HepG2 (cell line): ENCODE results near the gene DNAJC5. TPM values are rescaled to one million over a fixed set of nuclear protein-coding genes. Genes with fewer than 3 reads are reported as not detected.

Experiments
- CBX5 ChIP-seq: sonication (generic); formaldehyde crosslinking; IDR thresholded peaks from 2 replicates; pipeline ENCODE4 v1.4.0; 2020; ENCODE audit warnings: missing genetic modification reagents, borderline replicate concordance
- CHD4 ChIP-seq: fragments of 200-600 bp; sonication (generic); IDR thresholded peaks from 2 replicates; pipeline ENCODE4 v1.7.0; 2017; ENCODE audit warnings: mild to moderate bottlenecking, low read length, borderline replicate concordance
- KLF6 ChIP-seq: IDR thresholded peaks from 2 replicates; pipeline ENCODE4 v1.8.0; 2016; ENCODE audit warnings: missing biosample characterization, missing genetic modification reagents
- NFYB ChIP-seq: sonication (generic); formaldehyde crosslinking; IDR thresholded peaks from 2 replicates; pipeline ENCODE4 v1.4.0; 2020; ENCODE audit warnings: missing genetic modification reagents
- NFYC ChIP-seq: IDR thresholded peaks from 2 replicates; pipeline ENCODE4 v1.6.1; 2016; ENCODE audit warnings: missing genetic modification reagents, missing compliant biosample characterization
- PBX3 ChIP-seq: sonication (generic); formaldehyde crosslinking; IDR thresholded peaks from 2 replicates; pipeline ENCODE4 v1.8.1; 2023; ENCODE audit warnings: missing genetic modification reagents, inconsistent platforms, borderline replicate concordance
- POLR2G ChIP-seq: fragments of 200-400 bp; formaldehyde crosslinking; IDR thresholded peaks from 2 replicates; pipeline ENCODE4 v1.6.1; 2018; ENCODE audit warnings: mild to moderate bottlenecking, low read depth, low read length, moderate library complexity
- ZNF251 ChIP-seq: sonication (generic); formaldehyde crosslinking; IDR thresholded peaks from 2 replicates; pipeline ENCODE4 v1.9.0; 2021; ENCODE audit warnings: mild to moderate bottlenecking, missing genetic modification reagents
- ZNF816 ChIP-seq: sonication (generic); formaldehyde crosslinking; IDR thresholded peaks from 2 replicates; pipeline ENCODE4 v1.8.0; 2022; ENCODE audit warnings: missing genetic modification reagents, mild to moderate bottlenecking, borderline replicate concordance
- ZNF841 ChIP-seq: sonication (generic); formaldehyde crosslinking; IDR thresholded peaks from 2 replicates; pipeline ENCODE4 v1.8.1; 2023; ENCODE audit warnings: missing genetic modification reagents, borderline replicate concordance
- polyA plus RNA-seq, 8 experiments: library from polyadenylated mRNA; depleted of rRNA in 3 of 8; stranded (reverse) in 7 of 8; unstranded in 1 of 8; fragments of >200 nt; fragmentation: Illumina TruSeq in 4 of 8; extraction: Trizol in 4 of 8; gene quantifications; 2 replicates each; pipeline versions ENCODE4 v1.2.1 to v1.2.3, GENCODE V29; 2011 to 2016; ENCODE audit warnings: low read depth in 4 of 8, missing spikeins in 1 of 8, mixed read lengths in 1 of 8; ENCODE audit not compliant: insufficient read depth in 1 of 8
- total RNA-seq, 5 experiments: library from RNA; depleted of rRNA; stranded (reverse); fragments of >200 nt; fragmentation: Illumina TruSeq; extraction: Trizol; gene quantifications; 2 replicates each; pipeline ENCODE4 v1.2.3, GENCODE V29; 2016; ENCODE audit warnings: low read depth in 1 of 5
- TF ChIP-seq, protein P1 (sequence below): sonication (generic); IDR thresholded peaks from 2 replicates; pipeline ENCODE4 v1.6.1; 2016; ENCODE audit warnings: low read depth, borderline replicate concordance
- TF ChIP-seq, protein P2 (sequence below): sonication (generic); formaldehyde crosslinking; IDR thresholded peaks from 2 replicates; pipeline ENCODE4 v1.4.0; 2020; ENCODE audit warnings: missing genetic modification reagents, borderline replicate concordance

The DNAJC5 gene
- total and polyA plus RNA-seq, 2 of the 13 experiments (the other 11 are each of a cell fraction or from before 2014, with no cell fraction given), result 42.8 to 64.5 TPM

DNA sequence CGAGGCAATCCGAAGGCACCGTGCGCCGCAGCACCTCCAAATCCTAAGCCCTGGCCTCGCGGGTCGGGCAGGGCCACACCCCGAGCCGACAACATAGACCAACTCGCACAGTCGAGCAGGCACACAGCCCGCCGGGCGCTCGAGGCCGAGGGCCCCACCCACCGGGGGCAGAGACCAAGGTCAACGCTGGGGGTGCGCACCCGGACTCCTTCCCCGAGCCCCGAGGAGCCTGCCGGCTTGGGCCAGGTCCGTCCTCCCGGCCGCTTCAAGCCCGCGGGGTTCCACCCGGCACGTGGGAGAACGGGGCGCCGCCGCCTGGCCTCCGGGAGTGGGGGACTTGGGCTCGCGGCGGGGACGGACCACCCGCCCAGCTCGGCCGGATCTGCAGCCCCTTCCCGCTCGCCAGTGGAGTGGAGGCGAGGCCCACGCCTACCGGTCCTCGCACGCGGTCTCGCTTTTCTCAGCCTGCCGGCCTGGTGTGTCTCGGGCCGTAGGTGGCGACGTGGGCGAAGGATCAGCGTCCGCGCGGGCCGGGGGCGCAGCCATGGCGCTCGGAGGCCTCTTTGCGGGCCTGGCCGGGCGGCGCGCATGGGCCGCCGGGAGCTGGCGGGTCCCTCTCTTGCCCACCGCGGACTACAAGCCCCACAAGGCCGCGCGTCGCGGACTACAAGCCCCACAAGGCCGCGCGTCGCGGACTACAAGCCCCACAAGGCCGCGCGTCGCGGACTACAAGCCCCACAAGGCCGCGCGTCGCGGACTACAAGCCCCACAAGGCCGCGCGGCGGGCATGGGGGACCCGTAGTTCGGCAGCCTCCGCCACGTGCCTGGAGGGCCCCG, 61.1 kb downstream of the DNAJC5 start, which contains the start of gene UCKL1 (continued):
- TF ChIP-seq PBX3 (peak; percentile 84), NFYB (CRISPR knock-in tag) (peak; percentile 69), POLR2G (peak; percentile 96), KLF6 (CRISPR knock-in tag) (peak; percentile 100), NFYC (CRISPR knock-in tag) (peak; percentile 67), ZNF841 (peak; percentile 85; the same call in 1 of the 2 replicates), CHD4 (no peak), CBX5 (CRISPR knock-in tag) (peak; percentile 78; the same call in 1 of the 2 replicates), ZNF816 (CRISPR knock-in tag) (peak; percentile 73; the same call in 1 of the 2 replicates), ZNF251 (CRISPR knock-in tag) (peak; percentile 97; the same call in 1 of the 2 replicates)
- TF ChIP-seq, protein P1, sequence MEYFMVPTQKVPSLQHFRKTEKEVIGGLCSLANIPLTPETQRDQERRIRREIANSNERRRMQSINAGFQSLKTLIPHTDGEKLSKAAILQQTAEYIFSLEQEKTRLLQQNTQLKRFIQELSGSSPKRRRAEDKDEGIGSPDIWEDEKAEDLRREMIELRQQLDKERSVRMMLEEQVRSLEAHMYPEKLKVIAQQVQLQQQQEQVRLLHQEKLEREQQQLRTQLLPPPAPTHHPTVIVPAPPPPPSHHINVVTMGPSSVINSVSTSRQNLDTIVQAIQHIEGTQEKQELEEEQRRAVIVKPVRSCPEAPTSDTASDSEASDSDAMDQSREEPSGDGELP, result peak; percentile 67; the same call in 1 of the 2 replicates
- TF ChIP-seq, protein P2, sequence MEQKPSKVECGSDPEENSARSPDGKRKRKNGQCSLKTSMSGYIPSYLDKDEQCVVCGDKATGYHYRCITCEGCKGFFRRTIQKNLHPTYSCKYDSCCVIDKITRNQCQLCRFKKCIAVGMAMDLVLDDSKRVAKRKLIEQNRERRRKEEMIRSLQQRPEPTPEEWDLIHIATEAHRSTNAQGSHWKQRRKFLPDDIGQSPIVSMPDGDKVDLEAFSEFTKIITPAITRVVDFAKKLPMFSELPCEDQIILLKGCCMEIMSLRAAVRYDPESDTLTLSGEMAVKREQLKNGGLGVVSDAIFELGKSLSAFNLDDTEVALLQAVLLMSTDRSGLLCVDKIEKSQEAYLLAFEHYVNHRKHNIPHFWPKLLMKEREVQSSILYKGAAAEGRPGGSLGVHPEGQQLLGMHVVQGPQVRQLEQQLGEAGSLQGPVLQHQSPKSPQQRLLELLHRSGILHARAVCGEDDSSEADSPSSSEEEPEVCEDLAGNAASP (CRISPR knock-in tag), result peak; percentile 92
